Measurements from ENCODE around the gene FIBCD1.
"Not testable (repeated sequence)": the region's sequence is repeated elsewhere in the genome, so short reads cannot be mapped to it uniquely, and the experiment has no call there.

Gene FIBCD1

GRCh38 chr9:130973686-130974281 is 34.7 kb upstream of the FIBCD1 start:
- DNase-seq, result no peak

GRCh38 chr9:130972957-130973685 is 34.1 kb upstream of the FIBCD1 start:
- DNase-seq, result no peak

GRCh38 chr9:130972277-130972956 is 33.4 kb upstream of the FIBCD1 start:
- no peak for DNase-seq

DNA sequence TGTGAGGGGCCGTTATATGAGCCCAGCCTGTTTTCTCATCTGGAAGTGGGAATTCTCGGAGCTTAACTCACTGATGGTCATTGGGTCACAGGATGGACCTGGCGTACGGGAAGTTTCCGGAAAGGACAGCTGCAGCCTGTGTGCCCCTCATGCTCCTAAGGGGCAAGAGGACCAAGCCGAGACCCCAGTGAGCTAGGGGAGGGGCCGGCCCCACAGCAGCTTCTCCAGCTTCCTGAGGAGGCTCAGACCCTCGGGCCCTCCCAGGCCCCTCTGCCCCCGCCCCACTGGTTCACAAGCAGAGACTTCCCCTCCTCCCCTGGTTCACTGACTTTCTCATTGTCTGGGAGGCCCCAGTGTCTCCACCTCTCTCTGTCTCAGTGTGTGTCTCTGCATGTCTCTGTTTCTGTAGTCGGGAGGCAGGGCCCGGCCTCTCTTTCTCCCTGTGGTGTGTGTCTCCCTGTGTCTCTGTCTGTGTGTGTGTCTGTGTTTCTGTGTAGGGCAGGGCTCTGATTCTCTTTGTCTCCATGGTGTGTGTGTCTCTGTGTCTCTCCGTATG is 32.3 kb upstream of the FIBCD1 start:
- DNase-seq, result no peak

DNA sequence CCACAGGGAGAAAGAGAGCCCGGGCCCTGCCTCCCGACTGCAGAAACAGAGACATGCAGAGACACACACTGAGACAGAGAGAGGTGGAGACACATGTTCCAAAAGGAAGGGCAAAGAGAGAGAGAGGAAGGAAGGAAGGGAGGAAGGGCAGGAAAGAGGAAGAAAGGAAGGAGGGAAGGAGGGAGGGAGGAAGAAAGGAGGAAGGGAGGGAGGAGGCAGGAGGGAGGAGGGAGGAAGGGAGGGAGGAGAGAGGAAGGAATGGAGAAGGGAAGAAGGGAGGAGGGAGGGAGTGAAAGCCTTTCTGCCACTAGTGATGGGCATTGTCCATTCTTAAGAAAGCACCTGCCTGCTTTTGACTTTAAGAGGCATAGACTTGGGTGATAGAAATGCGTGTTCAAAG is 31.8 kb upstream of the FIBCD1 start:
- no peak for DNase-seq

GRCh38 chr9:130970052-130970451 is 31.0 kb upstream of the FIBCD1 start:
- no peak for DNase-seq

- DNase-seq, result no peak
These were observed 26.6 kb upstream of the FIBCD1 start for GRCh38 chr9:130965680-130966079.

DNA sequence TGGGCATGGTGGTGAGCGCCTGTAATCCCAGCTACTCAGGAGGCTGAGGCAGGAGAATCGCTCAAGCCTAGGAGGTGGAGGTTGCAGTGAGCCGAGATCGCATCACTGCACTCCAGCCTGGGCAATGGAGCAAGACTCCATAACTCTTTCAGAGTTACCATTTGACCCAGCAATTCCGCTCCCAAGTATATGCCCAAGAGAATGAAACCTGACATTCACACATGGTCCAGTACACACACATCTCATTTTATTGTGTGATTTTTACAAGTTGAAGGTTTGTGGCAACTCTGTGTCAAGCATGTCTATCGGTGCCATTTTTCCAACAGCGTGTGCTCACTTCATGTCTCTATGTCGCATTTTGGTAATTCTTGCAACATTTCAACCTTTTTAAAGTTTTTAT is 24.9 kb upstream of the FIBCD1 start:
- no peak for DNase-seq

DNA sequence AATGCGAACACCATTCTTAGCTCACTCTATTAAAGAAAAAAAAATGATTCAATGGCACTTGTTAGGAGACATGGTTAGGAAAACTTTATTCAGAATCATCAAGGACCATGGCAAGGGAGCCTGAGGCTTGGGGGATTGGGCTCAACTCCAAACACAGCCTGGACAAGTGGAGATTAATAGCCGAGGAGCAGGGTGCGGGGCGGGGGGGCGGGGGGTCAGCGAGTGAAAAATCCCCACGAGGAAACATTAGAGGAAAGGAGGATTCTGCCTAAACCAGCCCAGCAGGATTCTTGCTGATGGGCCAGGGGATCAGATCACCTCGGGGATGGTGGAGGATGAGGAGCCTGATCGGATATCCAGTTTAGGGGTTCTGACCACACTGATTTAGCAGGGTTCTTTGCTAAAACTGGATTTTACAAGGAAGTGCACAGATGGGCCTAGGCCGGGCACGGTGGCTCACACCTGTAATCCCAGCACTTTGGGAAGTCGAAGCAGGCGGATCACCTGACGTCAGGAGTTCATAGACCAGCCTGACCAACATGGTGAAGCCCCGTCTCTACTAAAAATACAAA is 24.4 kb upstream of the FIBCD1 start:
- DNase-seq, result no peak

DNA sequence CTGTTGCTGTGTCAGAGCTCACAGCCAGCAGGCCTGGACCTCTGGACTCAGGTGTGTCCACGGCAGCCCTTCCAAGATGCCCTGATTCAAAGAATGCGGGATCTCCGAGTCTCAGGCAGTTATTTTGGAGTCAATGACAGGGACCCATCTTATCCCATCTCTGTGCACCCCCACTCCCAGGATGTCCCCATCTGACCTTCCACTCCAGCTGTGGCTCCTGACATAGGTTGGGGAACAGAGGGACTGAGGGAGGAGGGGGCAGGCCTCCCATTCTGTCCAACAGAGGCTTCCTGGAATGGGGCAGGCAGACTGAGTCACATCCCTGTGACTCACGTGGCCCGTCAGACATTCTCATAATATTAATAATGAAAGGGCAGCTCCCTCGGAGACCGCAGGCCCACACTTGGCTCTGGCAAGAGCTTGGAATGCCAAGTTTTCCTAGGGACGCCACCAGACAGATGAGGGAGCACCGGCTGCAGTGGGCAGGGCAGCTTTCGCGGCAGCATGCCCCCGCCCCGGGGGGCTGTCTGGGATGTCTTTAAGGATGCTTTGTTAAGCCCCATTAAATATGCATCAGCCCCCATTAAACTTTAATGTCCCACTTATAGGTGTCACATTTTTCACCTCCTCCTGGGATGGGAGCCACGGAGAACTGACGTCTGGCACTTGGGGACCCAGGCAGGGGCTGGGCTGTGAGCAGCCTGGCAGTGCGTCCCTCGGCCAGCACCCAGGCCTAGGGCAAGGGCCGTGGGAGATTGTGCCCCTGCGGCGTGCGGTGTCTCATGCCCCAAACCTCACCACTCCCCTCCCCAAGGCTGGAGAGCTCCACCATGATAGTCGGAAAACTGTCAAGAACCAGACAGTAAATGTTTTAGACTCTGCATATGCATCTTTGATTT is 23.6 kb upstream of the FIBCD1 start:
- DNase-seq, result no peak

DNA sequence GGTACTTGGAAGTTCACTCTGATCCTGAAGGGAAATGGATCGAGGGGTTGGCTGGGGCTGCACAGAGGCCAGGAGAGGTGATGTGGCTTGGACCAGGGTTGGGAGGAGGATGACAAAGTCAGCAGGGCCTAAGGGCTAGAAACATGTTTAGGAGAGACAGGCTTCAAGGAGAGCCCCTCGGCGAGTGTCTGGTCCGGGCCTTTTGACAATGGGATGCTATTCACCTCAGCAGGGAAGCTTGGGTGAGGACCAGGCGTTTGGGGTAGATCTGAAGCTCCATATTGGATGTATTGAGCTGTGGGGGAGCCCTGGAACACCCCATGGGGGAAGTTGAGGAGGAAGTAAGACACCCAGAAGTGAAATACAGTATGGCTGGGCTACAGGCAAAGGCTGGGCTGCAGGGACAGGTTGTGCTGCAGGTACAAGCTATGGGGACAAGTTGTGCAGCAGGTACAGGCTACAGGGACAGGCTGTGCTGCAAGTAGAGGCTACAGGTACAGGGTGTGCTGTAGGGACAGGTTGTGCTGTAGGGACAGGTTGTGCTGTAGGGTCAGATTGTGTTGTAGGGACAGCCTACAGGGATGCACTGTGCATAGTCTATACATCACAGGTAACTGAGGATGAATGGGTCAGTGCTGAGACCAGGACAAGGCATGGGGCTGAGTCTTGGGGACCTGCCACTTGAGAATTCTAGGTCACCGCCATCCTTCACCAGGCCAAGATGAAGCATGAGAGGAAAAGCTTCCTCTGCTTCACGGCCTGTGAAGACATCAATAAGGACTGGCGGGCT is 22.7 kb upstream of the FIBCD1 start:
- DNase-seq, result no peak

- no peak for DNase-seq
These were observed 21.7 kb upstream of the FIBCD1 start for GRCh38 chr9:130960522-130961378.

GRCh38 chr9:130959809-130960334 is 20.8 kb upstream of the FIBCD1 start:
- no peak for DNase-seq

DNA sequence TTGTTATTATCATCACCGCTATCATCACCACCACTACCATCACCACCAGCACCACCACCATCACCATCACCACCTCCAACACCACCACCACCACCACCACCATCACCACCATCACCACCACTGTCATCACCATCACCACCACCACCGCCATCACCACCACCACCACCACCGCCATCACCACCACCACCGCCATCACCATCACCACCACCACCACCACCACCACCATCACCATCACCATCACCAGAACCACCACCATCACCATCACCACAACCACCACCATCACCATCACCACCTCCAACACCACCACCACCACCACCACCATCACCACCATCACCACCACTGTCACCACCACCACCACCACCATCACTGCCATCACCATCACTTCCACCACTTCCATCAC is 19.5 kb upstream of the FIBCD1 start:
- DNase-seq, result not testable (repeated sequence)

GRCh38 chr9:130957451-130958203 is 18.6 kb upstream of the FIBCD1 start:
- DNase-seq, result no peak

DNA sequence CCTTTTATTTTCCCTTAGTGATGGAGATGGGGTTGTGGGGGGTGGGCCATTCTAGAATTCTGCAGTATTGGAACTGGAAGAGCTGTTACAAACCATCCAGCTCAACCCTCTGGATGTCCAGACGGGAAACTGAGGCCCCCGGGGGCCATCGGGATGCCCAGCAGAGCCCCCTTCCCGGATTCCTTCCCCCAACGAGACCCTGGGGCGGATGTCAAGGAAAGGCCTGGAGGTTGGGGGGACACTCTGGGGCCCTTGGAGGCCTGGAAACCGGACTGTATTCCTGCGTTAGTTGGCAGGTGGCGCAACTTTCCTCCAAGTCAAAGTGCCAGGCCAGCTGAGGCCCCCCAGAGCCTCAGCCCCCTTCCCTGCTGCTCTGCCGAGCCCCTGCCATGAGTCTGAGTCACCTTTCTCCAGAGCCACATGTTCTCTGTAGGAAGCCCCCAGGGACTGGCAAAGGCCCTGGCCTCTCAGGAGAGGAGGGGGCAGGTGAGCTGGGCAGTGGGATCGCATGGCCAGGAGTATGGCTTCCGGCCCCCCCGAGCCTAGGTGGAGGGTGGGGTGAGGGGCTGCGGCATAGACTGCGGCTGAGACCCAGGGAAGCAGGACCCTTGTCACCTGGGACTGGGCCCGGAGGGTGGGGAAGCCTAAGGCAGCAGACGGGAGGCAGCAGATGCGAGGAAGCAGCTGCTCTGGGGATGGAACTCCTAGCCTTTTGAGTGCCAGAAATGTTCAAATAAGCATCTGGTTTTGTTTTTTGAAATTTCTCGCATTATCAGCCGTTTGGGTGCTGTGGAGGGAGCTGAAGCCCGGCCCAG is 17.8 kb upstream of the FIBCD1 start:
- DNase-seq, result no peak

- no peak for DNase-seq
These were observed 17.0 kb upstream of the FIBCD1 start for GRCh38 chr9:130955947-130956621.

DNA sequence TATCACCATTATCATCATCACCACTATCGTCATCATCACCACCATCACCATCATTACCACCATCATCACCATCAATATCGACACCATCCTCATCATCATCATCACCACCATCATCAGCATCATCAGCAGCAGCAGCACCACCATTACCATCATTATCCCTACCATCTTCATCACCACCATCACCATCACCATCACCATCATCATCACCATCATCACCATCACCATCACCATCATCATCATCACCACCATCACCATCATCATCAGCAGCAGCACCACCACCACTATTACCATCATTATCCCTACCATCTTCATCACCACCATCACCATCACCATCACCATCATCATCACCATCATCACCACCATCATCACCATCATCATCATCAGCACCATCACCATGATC is 15.9 kb upstream of the FIBCD1 start:
- not testable (repeated sequence) for DNase-seq

Data from Kasumi-1 (cell line).